WI38 (cell line): ENCODE results near the gene SNTG2.
A peak's percentile ranks its signal among the peaks of the same experiment; 100 is the strongest.

Experiments used
- H3K4me3 ChIP-seq: 2 replicates; pipeline ENCODE4 v1.5.1; 2011; ENCODE audit warnings: low read depth, mild to moderate bottlenecking, control low read depth, low read length
- CTCF ChIP-seq: IDR thresholded peaks from 2 replicates; pipeline ENCODE4 v1.5.1; 2012; ENCODE audit warnings: low read depth, mild to moderate bottlenecking, control low read depth, low read length

Gene SNTG2

GRCh38 chr2:945104-945503 lies 5.5 kb upstream of the SNTG2 start:
- no peak overlapping the region for H3K4me3 ChIP-seq
- TF ChIP-seq CTCF: no peak

- TF ChIP-seq CTCF: no peak
- H3K4me3 ChIP-seq: peak overlapping the region; percentile 20
These were observed 4.3 kb upstream of the SNTG2 start for GRCh38 chr2:946073-946948.

- H3K4me3 ChIP-seq: peak overlapping the region; percentile 44
- no peak for TF ChIP-seq CTCF
These were observed 1.1 kb upstream of the SNTG2 start for GRCh38 chr2:949384-950079.

- TF ChIP-seq CTCF: no peak
- no peak overlapping the region for H3K4me3 ChIP-seq
These were observed 766 bp downstream of the SNTG2 start for GRCh38 chr2:951224-952006.

- no peak overlapping the region for H3K4me3 ChIP-seq
- TF ChIP-seq CTCF: no peak
These were observed 2.8 kb downstream of the SNTG2 start for GRCh38 chr2:953408-953807.

GRCh38 chr2:953975-954686 lies 3.5 kb downstream of the SNTG2 start:
- TF ChIP-seq CTCF: no peak
- no peak overlapping the region for H3K4me3 ChIP-seq
